ENCODE data around the gene KEAP1.
"Not testable (repeated sequence)": the region's sequence is repeated elsewhere in the genome, so short reads cannot be mapped to it uniquely, and the experiment has no call there.

KEAP1 gene

GRCh38 chr19:10491472-10492047 lies 11.6 kb downstream of the KEAP1 start:
- DNase-seq = no peak

- DNase-seq = no peak
These were observed 16.6 kb downstream of the KEAP1 start for GRCh38 chr19:10486551-10486950.

- DNase-seq = peak; percentile 82 to 87
These were observed 24.2 kb downstream of the KEAP1 start for GRCh38 chr19:10478903-10479384.

- DNase-seq = no peak
These were observed 24.7 kb downstream of the KEAP1 start for GRCh38 chr19:10478476-10478875.

GRCh38 chr19:10474962-10475451 lies 28.1 kb downstream of the KEAP1 start:
- no peak for DNase-seq

DNA sequence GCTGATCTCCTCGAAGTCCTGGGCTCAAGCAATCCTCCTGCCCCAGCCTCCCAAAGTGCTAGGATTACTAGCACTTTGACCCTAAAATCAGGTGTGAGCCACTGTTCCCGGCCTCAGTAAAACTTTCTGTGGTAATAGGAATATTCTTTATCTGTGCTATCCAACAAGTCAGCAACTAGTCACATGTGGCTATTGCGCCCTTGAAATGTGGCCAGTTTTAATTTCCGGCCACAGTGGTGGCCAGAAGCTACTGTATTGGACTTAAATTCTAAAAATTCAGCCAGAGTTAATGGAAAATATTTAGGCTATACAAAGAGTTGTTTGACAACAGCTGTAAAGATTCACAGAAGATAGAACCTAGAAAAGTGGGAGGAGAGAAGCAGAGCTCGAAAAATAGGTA lies 30.0 kb downstream of the KEAP1 start:
- DNase-seq = no peak

- DNase-seq = peak; percentile 30 to 35
These were observed 31.2 kb downstream of the KEAP1 start for GRCh38 chr19:10471909-10472308.

GRCh38 chr19:10468133-10468532 lies 35.0 kb downstream of the KEAP1 start:
- DNase-seq = no peak

DNA sequence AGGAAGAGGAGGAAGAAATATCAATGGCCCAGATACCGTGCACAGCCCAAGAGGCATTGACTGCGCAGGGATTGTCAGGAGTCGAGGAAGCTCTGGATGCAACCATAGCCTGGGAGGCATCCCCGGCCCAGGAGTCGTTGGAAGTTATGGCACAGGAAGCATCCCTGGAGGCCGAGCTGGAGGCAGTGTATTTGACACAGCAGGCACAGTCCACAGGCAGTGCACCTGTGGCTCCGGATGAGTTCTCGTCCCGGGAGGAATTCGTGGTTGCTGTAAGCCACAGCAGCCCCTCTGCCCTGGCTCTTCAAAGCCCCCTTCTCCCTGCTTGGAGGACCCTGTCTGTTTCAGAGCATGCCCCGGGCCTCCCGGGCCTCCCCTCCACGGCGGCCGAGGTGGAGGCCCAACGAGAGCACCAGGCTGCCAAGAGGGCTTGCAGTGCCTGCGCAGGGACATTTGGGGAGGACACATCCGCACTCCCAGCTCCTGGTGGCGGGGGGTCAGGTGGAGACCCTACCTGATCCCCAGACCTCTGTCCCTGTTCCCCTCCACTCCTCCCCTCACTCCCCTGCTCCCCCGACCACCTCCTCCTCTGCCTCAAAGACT lies 36.0 kb downstream of the KEAP1 start:
- no peak for DNase-seq

DNA sequence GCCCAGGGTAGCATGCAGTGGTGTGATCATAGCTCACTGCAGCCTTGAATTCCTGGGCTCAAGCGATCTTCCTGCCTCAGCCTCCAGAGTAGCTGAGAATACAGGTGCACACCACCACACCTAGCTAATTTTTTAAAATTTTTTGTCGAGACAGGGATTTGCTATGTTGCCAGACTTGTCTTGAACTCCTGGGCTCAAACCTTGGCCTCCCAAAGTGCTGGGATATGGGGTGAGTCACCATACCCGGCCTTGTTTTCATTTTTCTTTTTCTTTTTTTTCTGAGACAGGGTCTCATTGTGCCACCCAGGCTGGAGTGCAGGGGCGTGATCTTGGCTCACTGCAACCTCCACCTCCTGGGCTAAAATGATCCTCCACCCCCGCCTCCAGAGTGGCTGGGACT lies 38.7 kb downstream of the KEAP1 start:
- DNase-seq = no peak

GRCh38 chr19:10462557-10462956 lies 40.6 kb downstream of the KEAP1 start:
- DNase-seq = no peak

DNA sequence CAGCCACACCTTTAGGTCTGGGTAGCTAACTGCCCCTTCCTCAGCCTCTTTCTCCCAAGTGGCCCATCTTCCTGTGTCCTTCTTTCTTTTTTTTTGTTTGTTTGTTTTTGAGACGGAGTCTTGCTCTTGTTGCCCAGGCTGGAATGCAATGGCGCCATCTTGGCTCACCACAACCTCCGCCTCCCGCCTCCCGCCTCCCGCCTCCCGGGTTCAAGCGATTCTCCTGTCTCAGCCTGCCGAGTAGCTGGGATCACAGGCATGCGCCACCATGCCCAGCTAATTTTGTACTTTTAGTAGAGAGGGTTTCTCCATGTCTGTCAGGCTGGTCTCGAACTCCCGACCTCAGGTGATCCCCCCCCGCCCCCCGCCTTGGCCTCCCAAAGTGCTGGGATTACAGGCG lies 41.1 kb downstream of the KEAP1 start:
- not testable (repeated sequence) for DNase-seq

DNA sequence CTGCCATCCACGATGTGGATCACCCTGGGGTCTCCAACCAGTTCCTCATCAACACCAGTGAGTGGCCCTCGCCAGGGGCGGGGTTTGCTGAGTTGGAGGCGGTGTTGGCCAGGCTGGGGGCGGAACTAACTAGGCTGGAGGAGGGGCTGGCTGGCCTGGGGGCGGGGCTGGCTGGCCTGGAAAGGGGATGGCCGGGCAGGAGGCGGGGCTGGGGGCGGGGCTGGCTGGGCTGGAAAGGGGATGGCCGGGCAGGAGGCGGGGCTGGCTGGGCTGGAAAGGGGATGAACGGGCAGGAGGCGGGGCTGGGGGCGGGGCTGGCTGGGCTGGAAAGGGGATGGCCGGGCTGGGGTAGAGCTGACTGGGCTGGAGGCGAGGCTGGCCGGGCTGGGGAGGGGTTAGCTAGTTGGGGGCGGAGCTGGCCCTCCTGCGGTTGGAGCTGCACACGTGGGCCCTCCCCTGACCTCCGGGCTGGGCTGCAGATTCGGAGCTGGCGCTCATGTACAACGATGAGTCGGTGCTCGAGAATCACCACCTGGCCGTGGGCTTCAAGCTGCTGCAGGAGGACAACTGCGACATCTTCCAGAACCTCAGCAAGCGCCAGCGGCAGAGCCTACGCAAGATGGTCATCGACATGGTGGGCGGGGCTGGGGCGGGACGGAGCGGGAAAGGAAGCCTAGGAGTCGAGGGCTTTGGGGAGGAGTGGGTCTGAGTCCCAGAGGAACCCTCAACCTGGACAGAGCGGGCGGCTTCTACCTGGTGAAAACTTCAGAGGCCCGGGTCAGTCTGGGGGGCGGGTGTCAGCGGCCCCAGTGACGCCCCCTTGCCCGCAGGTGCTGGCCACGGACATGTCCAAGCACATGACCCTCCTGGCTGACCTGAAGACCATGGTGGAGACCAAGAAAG lies 41.9 kb downstream of the KEAP1 start:
- peak; percentile 87 to 94 for DNase-seq

DNA sequence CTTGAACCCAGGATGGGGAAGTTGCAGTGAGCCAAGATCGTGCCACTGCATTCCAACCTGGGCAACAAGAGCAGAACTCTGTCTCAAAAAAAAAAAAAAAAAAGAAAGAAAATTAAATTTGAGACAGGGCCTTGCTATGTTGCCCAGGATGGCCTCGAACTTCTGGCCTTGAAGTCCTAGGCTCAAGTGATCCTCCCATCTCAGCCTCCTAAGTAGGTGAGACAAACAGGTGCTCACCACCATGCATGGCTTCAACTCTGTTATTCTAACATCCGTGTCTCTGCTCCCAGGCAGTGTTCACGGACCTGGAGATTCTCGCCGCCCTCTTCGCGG lies 42.5 kb downstream of the KEAP1 start:
- no peak for DNase-seq

- not testable (repeated sequence) for DNase-seq
These were observed 44.4 kb downstream of the KEAP1 start for GRCh38 chr19:10458733-10459132.

DNA sequence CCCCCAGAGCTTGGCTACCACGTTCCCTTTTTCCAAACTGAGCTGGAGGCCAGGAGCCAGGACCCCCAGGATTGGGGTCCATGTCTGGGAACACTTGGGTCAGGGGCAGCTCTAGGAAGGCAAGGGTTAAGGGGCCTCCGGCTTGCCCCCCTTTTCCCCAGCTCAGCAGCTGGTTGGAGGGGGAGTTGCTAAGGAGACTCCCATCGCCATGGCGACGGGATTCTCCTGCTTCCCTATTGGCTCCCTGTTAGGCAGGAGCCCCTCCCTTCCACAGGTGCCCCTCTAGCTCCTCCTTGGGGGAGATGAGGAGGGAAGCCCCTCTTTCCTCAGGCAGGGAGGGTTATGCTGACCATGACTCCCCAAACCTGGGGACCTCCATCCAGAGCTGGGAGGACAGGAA lies 48.9 kb downstream of the KEAP1 start:
- no peak for DNase-seq

GRCh38 chr19:10453852-10454251 lies 49.3 kb downstream of the KEAP1 start:
- no peak for DNase-seq

GRCh38 chr19:10452726-10453618 lies 50.2 kb downstream of the KEAP1 start:
- DNase-seq = no peak

DNA sequence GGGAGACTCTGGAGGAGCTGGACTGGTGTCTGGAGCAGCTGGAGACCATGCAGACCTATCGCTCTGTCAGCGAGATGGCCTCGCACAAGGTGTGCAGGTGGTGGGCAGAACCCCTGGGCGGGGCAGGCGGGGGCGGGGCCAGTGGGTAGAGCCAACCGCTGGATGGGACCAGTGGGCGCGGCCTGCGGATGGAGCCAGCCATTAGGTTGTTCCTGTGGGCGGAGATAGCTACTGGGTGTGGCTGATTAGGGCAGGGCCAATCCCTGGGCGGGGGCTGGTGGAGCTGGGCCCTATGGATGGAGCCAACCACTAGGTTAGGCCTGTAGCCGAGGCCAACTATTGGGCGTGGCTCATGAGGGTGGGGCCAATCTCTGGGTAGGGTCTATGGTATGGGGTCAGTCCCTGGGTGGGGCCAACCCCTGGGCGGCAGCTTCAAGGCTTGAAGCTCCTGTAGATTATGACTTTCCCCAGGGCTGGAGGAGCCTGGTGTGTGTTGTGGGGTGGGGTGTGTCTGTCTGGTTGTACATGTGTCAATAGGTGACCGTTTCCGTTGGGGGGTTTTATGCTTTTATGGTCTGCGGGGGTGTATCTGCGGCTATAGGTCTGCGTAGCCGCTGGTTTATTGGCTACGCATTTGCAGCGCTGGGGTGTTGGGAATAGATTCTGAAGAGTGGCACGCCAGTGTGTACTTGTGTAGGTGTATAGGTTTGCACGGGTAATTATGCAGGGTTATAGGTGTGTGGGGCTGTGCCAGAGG lies 52.1 kb downstream of the KEAP1 start:
- DNase-seq = peak in 1 of 2 donors; percentile 6

DNA sequence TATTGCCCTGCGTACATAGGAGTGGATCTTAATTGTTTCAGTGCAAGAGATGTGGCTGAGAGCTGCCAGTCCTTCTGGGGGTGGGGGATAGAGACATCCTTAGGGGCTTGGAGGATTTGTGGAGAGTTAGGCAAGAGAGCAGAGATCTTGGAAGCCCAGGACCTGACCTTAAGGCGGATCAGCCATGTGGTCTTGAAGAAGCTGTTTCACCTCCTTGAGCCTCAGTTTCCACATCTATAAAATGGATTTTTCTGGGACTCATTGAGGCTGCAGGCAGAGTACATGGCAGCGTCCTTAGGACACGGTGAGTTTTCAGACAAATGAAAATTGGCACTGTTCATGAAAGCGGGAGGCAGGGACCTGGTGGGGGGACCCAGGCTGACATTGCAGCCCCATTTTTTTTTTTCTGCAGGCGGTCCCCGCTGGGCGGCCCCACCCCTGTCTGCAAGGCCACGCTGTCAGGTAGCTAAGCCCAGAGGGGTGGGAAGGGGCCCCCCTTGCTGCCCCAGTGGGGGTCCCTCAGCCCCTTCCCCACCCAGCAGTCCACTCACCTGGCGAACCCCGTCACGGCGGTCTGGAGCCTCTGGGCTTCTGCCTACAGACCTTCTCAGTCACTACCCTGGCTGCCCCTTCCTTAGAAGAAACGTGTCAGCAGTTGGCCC lies 52.8 kb downstream of the KEAP1 start:
- DNase-seq = no peak

DNA sequence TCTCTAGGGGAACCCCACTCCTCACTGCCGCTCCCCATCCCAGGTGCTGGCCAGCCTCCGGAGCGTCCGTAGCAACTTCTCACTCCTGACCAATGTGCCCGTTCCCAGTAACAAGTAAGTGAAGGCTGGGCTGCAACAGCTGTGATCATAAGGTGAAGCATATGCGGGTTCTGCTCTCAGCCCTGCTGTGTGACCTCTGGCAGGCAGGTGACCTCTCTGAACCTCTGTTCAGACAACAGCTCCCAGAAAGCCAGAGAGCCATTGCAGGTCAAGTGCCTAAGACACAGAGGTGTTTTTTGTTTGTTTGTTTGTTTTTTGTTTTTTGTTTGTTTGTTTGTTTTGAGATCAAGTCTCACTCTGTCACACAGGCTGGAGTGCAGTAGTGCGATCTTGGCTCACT lies 54.1 kb downstream of the KEAP1 start:
- no peak for DNase-seq
